CD14-positive monocyte (primary cell): Measurements from ENCODE around the gene IKZF1. TPM values are rescaled to one million over a fixed set of nuclear protein-coding genes. Genes with fewer than 3 reads are reported as not detected.

Experiments used
- DNase-seq, 3 donors: peaks; one replicate each; pipeline ENCODE4 v3.0.0-alpha.2; 2011 to 2022
- H2AFZ ChIP-seq: 2 replicates; pipeline ENCODE4 v1.6.0; 2012; ENCODE audit warnings: mild to moderate bottlenecking, low read depth, low read length, inconsistent platforms; ENCODE audit not compliant: insufficient read depth, poor library complexity, severe bottlenecking
- H3K27ac ChIP-seq, 2 donors: 1 replicate in 1 of 2; 2 replicates in 1 of 2; pipeline ENCODE4 v1.5.1; 2012 to 2013; ENCODE audit warnings: low read length in 2 of 2, control low read depth in 1 of 2, inconsistent platforms in 1 of 2, low read depth in 1 of 2, mild to moderate bottlenecking in 1 of 2
- H3K27me3 ChIP-seq, 2 donors: one replicate each; pipeline versions ENCODE4 v1.6.0 to v1.6.1; 2011 to 2013; ENCODE audit warnings: low read length in 2 of 2; ENCODE audit not compliant: control insufficient read depth in 2 of 2, insufficient read depth in 2 of 2
- H3K36me3 ChIP-seq, 2 donors: replicated peaks in 1 of 2; 1 replicate in 1 of 2; 2 replicates in 1 of 2; pipeline versions ENCODE4 v1.5.1 to v1.6.1; 2012 to 2013; ENCODE audit warnings: low read length in 2 of 2, control low read depth in 1 of 2, inconsistent platforms in 1 of 2, mild to moderate bottlenecking in 1 of 2; ENCODE audit not compliant: insufficient read depth in 2 of 2, control insufficient read depth in 1 of 2
- H3K4me1 ChIP-seq, 2 donors: 1 replicate in 1 of 2; 2 replicates in 1 of 2; pipeline versions ENCODE4 v1.5.1 to v1.6.1; 2012 to 2013; ENCODE audit warnings: low read length in 2 of 2, control low read depth in 1 of 2, inconsistent platforms in 1 of 2, mild to moderate bottlenecking in 1 of 2, moderate library complexity in 1 of 2; ENCODE audit not compliant: insufficient read depth in 2 of 2, control insufficient read depth in 1 of 2
- H3K4me2 ChIP-seq: replicated peaks from 2 replicates; pipeline ENCODE3; 2012; ENCODE audit warnings: low read length, moderate library complexity, mild to moderate bottlenecking; ENCODE audit not compliant: poor library complexity, severe bottlenecking; ENCODE audit errors: extremely low read depth
- H3K4me3 ChIP-seq, 3 experiments: fragments of 200-600 bp in 1 of 3; sonication (generic) in 1 of 3; replicated peaks in 1 of 3; 1 replicate in 2 of 3; 2 replicates in 1 of 3; pipeline ENCODE4 v1.5.1; 2011 to 2013; ENCODE audit warnings: low read length in 3 of 3, mild to moderate bottlenecking in 3 of 3, control low read depth in 2 of 3, low read depth in 2 of 3, inconsistent platforms in 1 of 3, moderate library complexity in 1 of 3
- H3K79me2 ChIP-seq: 2 replicates; pipeline ENCODE4 v1.6.0; 2012; ENCODE audit warnings: mild to moderate bottlenecking, control low read depth, inconsistent platforms, low read length, moderate library complexity; ENCODE audit not compliant: insufficient read depth
- H3K9ac ChIP-seq: 2 replicates; pipeline ENCODE4 v1.6.0; 2017; ENCODE audit warnings: low read length, mild to moderate bottlenecking; ENCODE audit not compliant: insufficient read depth, poor library complexity, severe bottlenecking
- H3K9me3 ChIP-seq, 2 donors: replicated peaks in 1 of 2; 1 replicate in 1 of 2; 2 replicates in 1 of 2; pipeline versions ENCODE4 v1.5.1 to v1.6.1; 2012 to 2013; ENCODE audit warnings: low read length in 2 of 2, control low read depth in 1 of 2; ENCODE audit not compliant: control insufficient read depth in 1 of 2, insufficient read depth in 1 of 2
- H4K20me1 ChIP-seq: 2 replicates; pipeline ENCODE4 v1.6.0; 2012; ENCODE audit warnings: mild to moderate bottlenecking, low read length, control low read depth, moderate library complexity; ENCODE audit not compliant: insufficient read depth
- H3K27ac Mint-ChIP-seq, 7 donors: one replicate each; pipeline ENCODE4 v1.8.0; 2020; ENCODE audit warnings: mild to moderate bottlenecking in 7 of 7, mixed read lengths in 7 of 7, moderate library complexity in 6 of 7, inconsistent platforms in 2 of 7
- H3K27me3 Mint-ChIP-seq, 3 donors: one replicate each; pipeline ENCODE4 v1.8.0; 2021 to 2022; ENCODE audit warnings: low read depth in 3 of 3, mild to moderate bottlenecking in 3 of 3, mixed read lengths in 3 of 3, moderate library complexity in 3 of 3, inconsistent platforms in 1 of 3
- H3K36me3 Mint-ChIP-seq, 2 donors: one replicate each; pipeline ENCODE4 v1.8.0; 2020; ENCODE audit warnings: mixed read lengths in 2 of 2, inconsistent platforms in 1 of 2, mild to moderate bottlenecking in 1 of 2
- H3K4me1 Mint-ChIP-seq: one replicate; pipeline ENCODE4 v1.8.0; 2020; ENCODE audit warnings: mild to moderate bottlenecking, mixed read lengths
- H3K4me3 Mint-ChIP-seq, 2 donors: one replicate each; pipeline ENCODE4 v1.8.0; 2020; ENCODE audit warnings: mild to moderate bottlenecking in 2 of 2, mixed read lengths in 2 of 2, moderate library complexity in 1 of 2
- H3K9me3 Mint-ChIP-seq, 7 donors: one replicate each; pipeline ENCODE4 v1.8.0; 2020 to 2022; ENCODE audit warnings: mixed read lengths in 7 of 7, mild to moderate bottlenecking in 6 of 7, moderate library complexity in 6 of 7, inconsistent platforms in 2 of 7
- CTCF ChIP-seq: fragments of 200-600 bp; IDR thresholded peaks from one replicate; pipeline ENCODE4 v1.8.0; 2022; ENCODE audit warnings: antibody characterized with exemption, mild to moderate bottlenecking
- WGBS: methylation state at CpG from one replicate; pipeline ENCODE4 v1.1.5; 2013; ENCODE audit warnings: missing lambda C conversion rate; ENCODE audit not compliant: insufficient coverage; 5-methylcytosine and 5-hydroxymethylcytosine counted together
- intact Hi-C, 2 donors: fragments of 100-400 bp; cut with micrococcal nuclease; formaldehyde crosslinking; loops; one replicate each; pipeline versions ENCODE4 v1.15.0 to v1.15.1; 2023
- polyA plus RNA-seq, 3 donors: library from polyadenylated mRNA; depleted of rRNA in 1 of 3; unstranded in 2 of 3; stranded (reverse) in 1 of 3; fragments of 300-500 nt in 2 of 3; fragments of >200 nt in 1 of 3; fragmentation: Illumina TruSeq in 2 of 3; gene quantifications; 1 replicate in 2 of 3; 2 replicates in 1 of 3; pipeline ENCODE4 v1.2.3, GENCODE V29; 2012 to 2021

The IKZF1 gene
- polyA plus RNA-seq, 3 donors = 38.4 to 130 (median 80.2) TPM

DNA sequence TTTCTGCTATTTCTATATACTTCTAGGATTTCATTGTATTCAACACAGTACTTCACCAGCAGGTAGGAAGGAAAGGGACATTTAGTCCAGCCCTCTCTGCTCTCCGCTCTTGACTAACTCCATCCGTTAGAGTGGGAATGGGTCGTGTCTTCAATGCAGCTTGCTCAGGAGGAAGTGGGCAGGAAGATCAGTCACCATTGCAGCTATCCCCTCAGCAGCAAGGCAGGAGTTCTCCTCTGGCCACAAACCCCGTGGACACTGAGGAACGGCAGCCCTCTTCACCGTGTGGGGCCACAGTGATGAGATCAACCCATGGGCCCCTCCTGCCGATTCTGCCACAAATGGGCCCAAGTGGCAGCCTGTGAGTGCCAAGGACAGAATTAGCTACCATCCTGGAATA, 30.2 kb upstream of the IKZF1 start:
- Histone ChIP-seq H3K9ac (no peak overlapping the region), H3K4me2 (peak overlapping the region; percentile 38), H3K4me1 (peaks cover 30 to 53% of the 10 kb centered on the region in 2 donors), H3K4me3 (no peak overlapping the region), H3K9me3 (no peaks in the 10 kb centered on the region), H3K36me3 (no peaks in the 10 kb centered on the region), H4K20me1 (no peaks in the 10 kb centered on the region), H3K27ac (no peak overlapping the region), H3K27me3 (no peaks in the 10 kb centered on the region), H2AFZ (peak overlapping the region; percentile 43), H3K79me2 (no peaks in the 10 kb centered on the region)
- no peaks in the 10 kb centered on the region for H3K27me3 Mint-ChIP-seq
- H3K27ac Mint-ChIP-seq = peak overlapping the region in 2 of 7 donors; percentile 9 to 69
- 2% methylated on average over 5 of the region's 7 CpGs for WGBS
- intact Hi-C loops = loop anchor here (5.0 kb wide), 1 partner anchor 33 kb away; no protein-coding TSS in a partner anchor
- peak; percentile 42 to 67 (median 47) for DNase-seq
- H3K36me3 Mint-ChIP-seq = peaks cover 0 to 2% of the 10 kb centered on the region in 2 donors
- peaks cover 54% of the 10 kb centered on the region for H3K4me1 Mint-ChIP-seq
- no peak for TF ChIP-seq CTCF
- H3K9me3 Mint-ChIP-seq = no peaks in the 10 kb centered on the region
- H3K4me3 Mint-ChIP-seq = peak overlapping the region in 1 of 2 donors; percentile 77

GRCh38 chr7:50275430-50275829, 29.1 kb upstream of the IKZF1 start:
- Histone ChIP-seq H3K36me3 (no peaks in the 10 kb centered on the region), H3K4me1 (peaks cover 25 to 46% of the 10 kb centered on the region in 2 donors), H3K27me3 (no peaks in the 10 kb centered on the region), H3K9me3 (no peaks in the 10 kb centered on the region), H4K20me1 (no peaks in the 10 kb centered on the region), H3K4me2 (no peak overlapping the region), H3K79me2 (no peaks in the 10 kb centered on the region), H2AFZ (no peak overlapping the region), H3K9ac (no peak overlapping the region), H3K4me3 (no peak overlapping the region), H3K27ac (no peak overlapping the region)
- Mint-ChIP-seq H3K36me3 (no peaks in the 10 kb centered on the region), H3K9me3 (peaks cover 0 to 3% (median 0%) of the 10 kb centered on the region in 7 donors), H3K27ac (peak overlapping the region in 1 of 7 donors; percentile 33), H3K27me3 (no peaks in the 10 kb centered on the region), H3K4me1 (peaks cover 45% of the 10 kb centered on the region), H3K4me3 (no peak overlapping the region)
- intact Hi-C loops = no loop called here
- no peak for TF ChIP-seq CTCF
- WGBS = 100% methylated on average over 1 of the region's 4 CpGs
- DNase-seq = no peak
